GM10266 (cell line): Measurements from ENCODE around the gene CARD6.
"Not testable (repeated sequence)": the region's sequence is repeated elsewhere in the genome, so short reads cannot be mapped to it uniquely, and the experiment has no call there.

Experiments used
- DNase-seq: peaks from one replicate; pipeline ENCODE4 v3.0.0; 2012; ENCODE audit errors: extremely low spot score
- CTCF ChIP-seq: IDR thresholded peaks from 2 replicates; pipeline ENCODE4 v1.5.1; 2012; ENCODE audit warnings: mild to moderate bottlenecking, low read depth; ENCODE audit not compliant: control insufficient read depth, insufficient read depth; ENCODE audit errors: missing control alignments

The CARD6 gene

DNA sequence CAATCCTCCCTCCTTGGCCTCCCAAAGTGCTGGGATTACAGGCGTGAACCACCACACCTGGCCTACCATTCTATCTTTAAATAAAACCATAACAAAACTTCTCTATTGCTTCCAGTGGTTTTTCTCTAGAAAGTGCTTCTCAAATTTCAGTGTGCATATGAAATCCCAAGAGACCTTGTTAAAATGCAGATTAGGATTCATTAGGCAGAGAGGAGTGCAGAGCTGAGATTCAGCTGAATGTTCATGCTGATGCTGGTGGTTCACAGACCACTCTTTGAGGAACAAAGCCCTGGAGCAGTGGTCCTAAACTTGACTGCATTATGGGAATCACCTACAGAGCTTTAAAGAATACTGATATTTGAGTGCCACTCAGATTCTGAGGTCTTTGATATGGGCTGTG is 28.2 kb downstream of the CARD6 start:
- DNase-seq, result no peak
- no peak for TF ChIP-seq CTCF

DNA sequence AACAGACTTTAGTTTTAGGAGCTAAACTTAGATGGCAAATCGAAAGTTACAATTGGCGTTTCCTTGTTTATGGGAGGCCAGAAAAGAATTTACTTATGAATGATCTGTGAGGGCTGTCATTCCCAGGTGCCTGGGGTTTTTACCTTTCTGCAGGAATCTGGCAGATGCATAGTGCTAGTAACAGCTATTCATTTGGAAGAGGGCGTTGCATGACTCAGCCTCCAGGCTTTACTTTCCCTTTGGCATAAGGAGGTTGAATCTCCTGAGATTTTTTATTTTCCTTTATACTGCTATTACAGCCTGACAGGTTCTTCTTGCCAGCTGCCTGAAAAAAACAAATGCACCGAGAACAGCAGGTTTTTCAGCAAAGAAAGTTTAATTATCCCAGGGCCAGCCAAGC is 30.0 kb downstream of the CARD6 start:
- no peak for TF ChIP-seq CTCF
- no peak for DNase-seq

DNA sequence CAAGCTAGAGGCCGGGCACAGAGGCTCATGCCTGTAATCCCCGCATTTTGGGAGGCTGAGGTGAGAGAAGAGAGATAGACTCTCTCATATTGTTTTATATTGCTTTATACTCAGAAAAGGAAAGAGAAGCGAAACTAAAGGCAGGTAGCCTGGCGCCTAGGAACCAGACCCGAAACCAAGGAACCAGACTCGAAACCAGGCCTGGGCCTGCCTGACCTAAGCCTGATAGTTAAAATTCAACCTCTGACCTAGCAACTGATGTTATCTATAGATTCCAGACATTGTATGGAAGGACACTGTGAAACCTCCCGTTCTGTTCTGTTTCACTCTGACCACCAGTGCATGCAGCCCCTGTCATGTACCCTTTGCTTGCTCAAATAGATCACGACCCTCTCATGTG is 31.1 kb downstream of the CARD6 start:
- DNase-seq, result not testable (repeated sequence)

- no peak for DNase-seq
- no peak for TF ChIP-seq CTCF
Observed at GRCh38 chr5:40873286-40873880, 32.2 kb downstream of the CARD6 start.

DNA sequence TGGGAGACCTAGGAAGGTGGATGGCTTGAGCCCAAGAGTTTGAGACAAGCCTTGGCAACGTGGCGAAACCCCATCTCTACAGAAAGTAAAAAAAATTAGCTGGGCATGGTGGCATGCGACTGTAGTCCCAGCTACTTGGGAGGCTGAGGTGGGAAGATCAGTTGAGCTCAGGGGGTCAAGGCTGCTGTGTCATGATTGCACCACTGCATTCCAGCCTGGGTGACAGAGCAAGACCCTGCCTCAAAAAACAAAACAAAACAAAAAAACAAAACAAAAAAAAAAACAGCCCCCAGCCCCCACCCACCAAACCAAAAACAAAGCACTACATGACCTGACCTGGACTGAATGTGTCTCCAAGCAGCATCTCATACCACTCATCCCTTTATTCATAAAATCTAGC is 34.8 kb downstream of the CARD6 start:
- DNase-seq, result no peak
- TF ChIP-seq CTCF, result no peak

DNA sequence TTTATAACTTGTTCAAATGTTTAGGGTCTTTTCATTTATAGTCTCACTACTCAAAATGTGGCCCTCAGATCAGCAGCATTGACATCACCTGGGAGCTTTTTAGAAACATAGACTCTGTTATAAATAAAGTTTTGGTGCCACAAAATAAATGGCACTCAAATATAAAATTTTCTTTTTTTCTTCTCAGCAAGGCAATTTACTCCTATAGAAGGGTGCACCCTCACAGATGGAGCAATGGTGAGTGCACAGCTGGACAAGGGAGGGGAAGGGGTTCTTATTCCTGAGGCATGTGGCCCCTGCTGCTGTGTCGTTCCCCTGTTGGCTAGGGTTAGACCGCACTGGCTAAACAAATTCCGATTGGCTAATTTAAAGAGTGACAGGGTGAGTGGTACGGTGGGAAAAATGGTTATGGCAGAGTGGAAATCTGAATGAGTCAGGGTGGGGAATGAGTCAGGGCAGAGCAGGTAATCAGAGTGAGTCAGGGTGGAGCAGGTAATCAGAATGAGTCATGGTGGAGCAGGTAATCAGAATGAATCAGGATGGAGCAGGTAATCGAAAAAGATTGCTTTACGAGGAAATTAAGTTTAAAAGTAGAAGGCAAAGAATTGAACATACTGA is 36.3 kb downstream of the CARD6 start:
- no peak for DNase-seq
- TF ChIP-seq CTCF, result no peak

DNA sequence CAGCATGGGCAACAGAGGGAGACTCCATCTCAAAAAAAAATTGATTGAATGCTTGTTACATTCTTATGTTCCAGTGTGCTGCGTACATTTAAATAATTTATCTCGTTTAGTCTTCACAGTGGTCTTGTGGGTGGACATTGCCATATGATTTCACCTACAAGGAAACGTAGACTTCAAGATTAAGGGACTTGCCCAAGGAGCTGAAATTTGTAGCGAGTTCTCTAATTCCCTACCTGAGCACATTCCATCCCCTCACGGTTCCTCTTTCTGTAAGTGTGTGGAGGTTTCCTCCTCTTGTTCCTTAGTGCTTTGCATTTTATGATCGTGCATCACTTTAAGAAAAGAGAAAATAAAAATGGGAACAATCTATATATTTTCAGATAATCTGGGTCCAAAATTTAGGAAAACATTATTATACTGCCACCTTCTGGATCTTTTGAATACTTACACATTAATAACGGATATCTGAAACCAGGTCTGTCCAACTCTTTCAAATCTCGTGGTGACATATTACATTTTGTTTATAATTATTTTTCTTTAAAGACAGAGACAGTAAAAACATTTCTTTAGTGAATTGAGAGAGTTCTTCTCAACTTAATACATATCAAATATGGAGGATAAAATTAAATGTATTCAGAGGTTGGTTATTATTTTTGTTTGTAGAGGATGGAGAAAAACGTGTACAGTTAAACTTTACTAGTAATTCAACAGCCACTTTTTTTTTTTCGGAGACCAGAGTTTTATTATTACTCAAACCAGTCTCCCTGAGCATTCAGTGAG is 38.2 kb downstream of the CARD6 start:
- peak; percentile 40 for TF ChIP-seq CTCF
- DNase-seq, result peak; percentile 33
